Skeletal muscle satellite cell (primary cell): Measurements from ENCODE around the gene MOBP.

ENCODE experiments used
- H3K27me3 ChIP-seq: 2 replicates; pipeline ENCODE4 v1.7.0; 2013; ENCODE audit warnings: low read length; ENCODE audit not compliant: control insufficient read depth, insufficient read depth
- H3K36me3 ChIP-seq: 2 replicates; pipeline ENCODE4 v1.7.0; 2013; ENCODE audit warnings: mild to moderate bottlenecking, control low read depth, low read length; ENCODE audit not compliant: insufficient read depth
- H3K4me1 ChIP-seq: 2 replicates; pipeline ENCODE4 v1.7.0; 2013; ENCODE audit warnings: low read length; ENCODE audit not compliant: control insufficient read depth, insufficient read depth
- H3K4me2 ChIP-seq: 2 replicates; pipeline ENCODE4 v1.7.0; 2013; ENCODE audit warnings: mild to moderate bottlenecking, low read length
- H3K4me3 ChIP-seq: 2 replicates; pipeline ENCODE4 v1.7.0; 2013; ENCODE audit warnings: low read length
- H3K9ac ChIP-seq: 2 replicates; pipeline ENCODE4 v1.7.0; 2013; ENCODE audit warnings: mild to moderate bottlenecking, low read depth, low read length, moderate library complexity
- H3K9me3 ChIP-seq: replicated peaks from 2 replicates; pipeline ENCODE4 v1.7.0; 2013; ENCODE audit warnings: mild to moderate bottlenecking, control low read depth, low read length

Gene MOBP

DNA sequence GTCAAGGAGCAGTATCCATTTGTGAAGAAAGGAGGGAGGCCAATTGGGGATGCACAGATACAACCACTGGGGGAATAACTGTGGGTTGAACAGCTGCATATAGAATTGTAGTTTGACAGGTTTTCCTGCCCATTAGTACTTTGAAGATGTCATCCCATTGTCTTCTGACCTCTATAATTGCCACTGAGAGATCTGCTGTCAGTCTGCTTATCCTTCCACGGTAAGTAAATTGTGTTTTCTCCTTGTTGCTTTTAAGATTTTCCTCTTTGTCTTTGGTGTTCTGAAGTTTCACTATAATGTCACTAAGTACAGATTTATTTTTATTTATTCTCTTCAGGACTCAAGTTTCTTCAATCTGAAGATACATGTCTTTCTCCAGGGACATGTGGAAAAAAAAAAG lies 56.6 kb downstream of the MOBP start:
- no peak overlapping the region for H3K4me2 ChIP-seq
- peaks cover 2% of the 10 kb centered on the region for H3K27me3 ChIP-seq
- no peaks in the 10 kb centered on the region for H3K4me1 ChIP-seq
- H3K9ac ChIP-seq, result no peak overlapping the region
- no peaks in the 10 kb centered on the region for H3K9me3 ChIP-seq
- H3K4me3 ChIP-seq, result no peak overlapping the region
- H3K36me3 ChIP-seq, result no peaks in the 10 kb centered on the region

DNA sequence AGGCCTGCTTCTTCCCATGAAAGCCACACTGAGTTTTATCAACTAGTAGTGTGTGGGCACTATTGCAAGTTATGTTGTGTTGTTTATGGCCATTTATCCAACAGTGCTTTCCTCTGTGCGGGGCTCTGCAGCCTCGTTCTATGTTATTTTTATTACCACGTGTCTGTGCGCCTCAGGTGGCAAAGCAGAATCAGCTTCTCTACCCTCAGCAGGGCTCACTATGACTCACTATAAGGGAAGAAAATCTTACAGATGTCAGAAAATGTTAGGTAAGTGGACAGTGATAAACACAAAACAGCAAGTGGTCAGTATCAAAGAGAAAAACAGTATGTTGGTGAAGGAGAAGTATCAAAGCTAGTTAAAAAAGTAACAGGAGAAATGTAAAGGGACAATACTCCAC lies 61.4 kb downstream of the MOBP start:
- Histone ChIP-seq H3K36me3 (no peaks in the 10 kb centered on the region), H3K27me3 (no peaks in the 10 kb centered on the region), H3K9me3 (no peaks in the 10 kb centered on the region), H3K4me1 (peaks cover 6% of the 10 kb centered on the region), H3K9ac (no peak overlapping the region), H3K4me2 (no peak overlapping the region), H3K4me3 (no peak overlapping the region)

DNA sequence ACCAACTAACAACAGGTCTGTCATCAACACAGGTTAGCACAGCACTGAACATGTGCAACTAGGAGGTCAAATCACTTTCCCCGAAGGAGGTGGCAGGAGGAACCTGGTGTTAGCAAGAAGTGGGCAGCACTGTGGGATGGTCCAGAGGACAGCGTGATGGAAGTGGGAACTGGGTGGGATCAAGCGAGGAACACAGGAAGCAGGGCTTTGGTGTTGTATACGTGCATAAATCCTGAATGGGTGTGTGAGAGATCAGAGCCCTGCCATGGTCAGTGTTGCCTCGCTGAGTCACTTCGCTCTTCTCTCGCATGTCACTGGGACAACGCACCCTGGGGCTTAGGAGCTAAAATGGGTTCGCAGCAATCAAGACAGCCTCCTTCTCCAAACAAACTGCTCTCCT lies 62.1 kb downstream of the MOBP start:
- H3K4me3 ChIP-seq, result no peak overlapping the region
- no peaks in the 10 kb centered on the region for H3K36me3 ChIP-seq
- peaks cover 6% of the 10 kb centered on the region for H3K4me1 ChIP-seq
- H3K9me3 ChIP-seq, result no peaks in the 10 kb centered on the region
- H3K9ac ChIP-seq, result no peak overlapping the region
- no peak overlapping the region for H3K4me2 ChIP-seq
- H3K27me3 ChIP-seq, result no peaks in the 10 kb centered on the region

DNA sequence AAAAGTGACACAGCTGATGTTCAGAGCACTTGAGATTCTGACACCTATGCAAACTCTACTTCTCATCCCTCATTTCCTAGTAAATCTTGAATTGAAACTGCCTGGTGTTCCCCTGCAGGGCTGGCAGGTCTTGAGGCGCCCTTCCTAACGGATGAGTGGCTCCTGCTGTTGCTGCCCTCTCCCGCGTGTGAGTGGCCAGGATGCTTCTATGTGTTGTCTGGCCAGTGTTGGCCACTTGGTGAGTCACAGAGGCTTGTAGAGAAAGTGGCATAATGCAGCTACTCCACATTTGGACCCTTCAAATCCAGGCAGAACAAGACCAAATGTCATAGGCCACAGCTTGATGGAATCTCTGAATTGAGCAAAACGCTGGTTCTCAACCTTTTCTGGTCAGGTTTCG lies 63.6 kb downstream of the MOBP start:
- Histone ChIP-seq H3K4me1 (peaks cover 6% of the 10 kb centered on the region), H3K4me3 (no peak overlapping the region), H3K4me2 (no peak overlapping the region)

DNA sequence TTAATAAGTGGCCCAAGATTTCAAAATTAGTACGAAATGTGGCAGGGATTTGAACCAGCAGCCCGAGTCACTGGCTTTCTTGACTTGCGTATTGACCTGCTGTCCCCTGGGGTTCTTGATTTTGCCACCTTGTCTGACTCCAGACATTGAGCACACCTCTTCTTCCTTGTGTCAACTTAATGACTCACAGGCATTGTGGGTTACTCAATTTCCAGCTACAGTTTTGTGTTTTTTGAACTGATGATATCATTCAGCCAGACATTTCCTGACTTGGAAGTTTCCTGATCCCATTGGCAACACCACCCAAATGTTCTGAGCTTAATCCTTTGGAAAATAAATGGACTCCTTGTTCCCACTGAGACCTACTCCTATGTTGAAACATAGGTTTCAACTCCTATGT lies 64.2 kb downstream of the MOBP start:
- Histone ChIP-seq H3K36me3 (no peaks in the 10 kb centered on the region), H3K4me1 (peaks cover 6% of the 10 kb centered on the region), H3K9me3 (no peaks in the 10 kb centered on the region), H3K4me2 (no peak overlapping the region), H3K9ac (no peak overlapping the region), H3K27me3 (no peaks in the 10 kb centered on the region), H3K4me3 (no peak overlapping the region)

More for the DNA sequence above, 63.6 kb downstream of the MOBP start:
- Histone ChIP-seq H3K36me3 (no peaks in the 10 kb centered on the region), H3K9me3 (no peaks in the 10 kb centered on the region), H3K27me3 (no peaks in the 10 kb centered on the region), H3K9ac (no peak overlapping the region)

DNA sequence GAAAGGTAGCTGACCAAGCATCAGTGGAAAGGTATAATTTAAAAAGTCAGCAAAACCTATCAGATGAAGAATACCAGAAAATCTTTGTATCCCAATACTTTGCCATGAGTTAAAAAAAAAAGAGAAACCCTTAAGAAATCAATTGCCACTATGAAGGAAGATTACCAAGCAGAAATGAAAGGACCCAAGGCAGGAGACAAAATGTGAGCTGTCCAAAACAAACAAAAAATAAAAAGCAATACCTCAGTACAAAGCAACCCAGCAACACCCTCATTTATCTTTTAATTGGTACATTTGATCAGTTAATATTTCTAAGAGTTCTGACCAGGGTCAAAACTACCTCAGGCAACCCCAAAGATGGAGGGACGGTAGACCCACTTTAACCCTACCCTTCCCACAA lies 65.3 kb downstream of the MOBP start:
- H3K4me3 ChIP-seq, result no peak overlapping the region
- no peaks in the 10 kb centered on the region for H3K36me3 ChIP-seq
- H3K9me3 ChIP-seq, result no peaks in the 10 kb centered on the region
- no peak overlapping the region for H3K9ac ChIP-seq
- no peak overlapping the region for H3K4me2 ChIP-seq
- peaks cover 6% of the 10 kb centered on the region for H3K4me1 ChIP-seq
- H3K27me3 ChIP-seq, result no peaks in the 10 kb centered on the region

DNA sequence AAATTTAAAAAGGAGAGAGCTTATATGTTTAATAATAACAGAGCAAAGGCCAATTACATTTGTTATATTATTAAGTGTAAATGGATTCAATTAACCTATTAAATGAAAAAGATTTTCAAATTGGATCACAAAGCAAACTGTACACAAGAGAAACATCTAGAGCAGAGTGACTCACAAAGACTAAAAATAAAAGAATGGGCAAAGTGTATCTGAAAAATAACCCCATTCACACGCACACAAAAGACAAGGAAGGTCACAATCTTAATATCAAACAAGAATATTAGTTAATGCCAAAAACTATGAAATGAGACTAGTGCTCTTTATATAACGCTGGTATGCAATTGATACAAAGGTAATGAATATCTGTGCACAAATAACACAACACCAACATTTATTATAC lies 65.7 kb downstream of the MOBP start:
- no peaks in the 10 kb centered on the region for H3K9me3 ChIP-seq
- H3K27me3 ChIP-seq, result no peaks in the 10 kb centered on the region
- H3K36me3 ChIP-seq, result no peaks in the 10 kb centered on the region
- no peak overlapping the region for H3K4me2 ChIP-seq
- H3K9ac ChIP-seq, result no peak overlapping the region
- H3K4me3 ChIP-seq, result no peak overlapping the region
- peaks cover 6% of the 10 kb centered on the region for H3K4me1 ChIP-seq

DNA sequence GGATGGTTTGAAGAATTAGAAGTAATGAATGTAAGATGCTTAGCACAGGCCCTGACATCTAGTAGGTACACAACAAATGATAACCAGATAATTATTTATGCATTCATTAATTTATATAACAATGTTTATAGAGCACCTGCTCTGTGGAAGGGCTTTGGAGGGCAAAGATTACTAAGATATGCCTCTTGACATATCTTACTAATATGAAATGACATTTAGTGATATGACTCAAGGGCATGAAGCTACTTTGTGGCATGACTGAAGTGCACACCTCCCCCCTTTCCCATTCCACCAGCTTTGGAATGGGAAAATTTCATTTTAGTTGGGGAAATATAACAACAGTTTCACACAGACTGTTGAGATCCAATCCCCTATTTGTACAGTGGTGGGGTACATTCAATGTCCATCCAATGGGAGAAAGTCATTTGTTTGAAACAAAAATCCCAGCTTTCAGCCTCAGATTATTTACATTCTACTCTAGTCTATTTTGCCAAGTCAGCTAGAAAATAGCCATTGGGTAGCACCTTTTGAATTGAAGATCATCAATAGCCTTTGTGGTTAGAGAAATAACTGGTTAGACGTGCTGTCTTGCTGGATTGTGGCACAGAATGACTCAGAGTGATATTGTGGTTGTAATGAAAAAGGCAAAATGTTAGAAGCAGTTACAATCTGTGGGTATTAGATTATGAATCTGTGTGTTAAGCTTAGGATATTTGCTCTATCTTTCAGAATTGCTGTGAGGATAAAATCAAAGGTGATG lies 72.9 kb downstream of the MOBP start:
- peaks cover 5% of the 10 kb centered on the region for H3K27me3 ChIP-seq
- H3K9ac ChIP-seq, result no peak overlapping the region
- no peaks in the 10 kb centered on the region for H3K36me3 ChIP-seq

DNA sequence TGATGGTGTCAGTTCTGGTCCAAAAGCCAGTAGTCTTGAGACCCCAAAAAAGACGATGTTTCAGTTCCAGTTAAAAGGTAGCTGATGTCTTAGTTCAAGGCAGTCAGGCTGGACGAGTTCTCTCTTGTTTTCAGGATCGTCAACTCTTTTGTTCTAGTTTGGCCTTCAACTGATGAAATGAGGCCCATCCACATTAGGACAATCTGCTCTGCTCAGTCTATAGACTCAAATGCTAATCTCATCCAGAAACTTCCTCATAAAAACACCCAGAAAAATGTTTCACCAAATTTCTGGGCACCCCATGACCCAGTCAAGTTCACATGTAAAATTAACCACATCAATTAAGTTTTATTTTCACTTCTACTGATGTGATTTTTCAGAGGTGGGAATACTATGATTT lies 74.0 kb downstream of the MOBP start:
- peaks cover 5% of the 10 kb centered on the region for H3K27me3 ChIP-seq
- no peaks in the 10 kb centered on the region for H3K9me3 ChIP-seq
- H3K4me3 ChIP-seq, result no peak overlapping the region
- no peak overlapping the region for H3K4me2 ChIP-seq
- H3K36me3 ChIP-seq, result no peaks in the 10 kb centered on the region
- H3K4me1 ChIP-seq, result no peaks in the 10 kb centered on the region
- no peak overlapping the region for H3K9ac ChIP-seq

More for the DNA sequence above, 72.9 kb downstream of the MOBP start:
- Histone ChIP-seq H3K4me2 (no peak overlapping the region), H3K4me1 (no peaks in the 10 kb centered on the region), H3K9me3 (no peaks in the 10 kb centered on the region), H3K4me3 (no peak overlapping the region)

DNA sequence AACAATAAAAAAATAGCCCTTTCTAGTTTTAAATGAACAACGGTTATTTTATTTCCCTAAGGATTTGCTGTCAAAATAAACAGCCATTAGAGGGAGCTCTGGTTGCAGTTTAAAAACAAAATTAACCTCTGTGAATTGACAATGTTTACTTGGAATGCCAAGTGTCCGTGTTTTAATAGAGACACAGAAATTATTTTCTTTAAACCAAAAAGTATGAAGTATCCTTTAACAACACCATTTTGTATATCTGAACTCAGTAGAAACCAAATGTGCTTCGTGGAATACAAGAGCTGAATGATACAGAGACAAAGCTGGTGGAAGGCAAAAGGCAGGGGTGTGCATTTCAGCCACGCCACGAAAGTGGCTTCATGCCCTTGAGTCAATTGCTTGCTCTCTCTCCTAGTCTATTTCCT lies 74.4 kb downstream of the MOBP start:
- peak overlapping the region; percentile 56 for H3K4me3 ChIP-seq
- no peak overlapping the region for H3K9ac ChIP-seq
- H3K36me3 ChIP-seq, result no peaks in the 10 kb centered on the region
- peak overlapping the region; percentile 74 for H3K4me2 ChIP-seq
- H3K4me1 ChIP-seq, result no peaks in the 10 kb centered on the region
- peaks cover 5% of the 10 kb centered on the region for H3K27me3 ChIP-seq
- H3K9me3 ChIP-seq, result no peaks in the 10 kb centered on the region

DNA sequence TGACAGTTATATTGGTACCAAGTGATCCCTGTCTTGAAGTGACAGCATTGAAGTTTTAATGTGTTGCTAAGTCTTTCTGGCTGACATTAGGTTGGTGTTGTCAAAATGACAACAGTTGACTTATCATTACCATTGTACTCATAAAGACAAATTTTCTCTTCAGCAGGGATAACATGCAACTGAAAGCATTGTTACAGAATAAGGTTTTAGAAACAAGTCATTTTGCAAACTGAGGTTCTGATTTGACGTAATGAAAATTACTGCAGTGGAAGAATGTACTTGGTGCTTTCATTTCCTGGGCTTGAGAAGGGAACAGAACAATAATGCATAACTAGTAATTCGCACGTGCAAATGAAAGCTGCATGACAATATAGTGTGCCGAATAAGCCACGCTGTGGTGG lies 75.1 kb downstream of the MOBP start:
- H3K4me2 ChIP-seq, result no peak overlapping the region
- no peaks in the 10 kb centered on the region for H3K4me1 ChIP-seq
- H3K9me3 ChIP-seq, result no peaks in the 10 kb centered on the region
- peaks cover 5% of the 10 kb centered on the region for H3K27me3 ChIP-seq
- H3K4me3 ChIP-seq, result no peak overlapping the region
- H3K9ac ChIP-seq, result no peak overlapping the region
- H3K36me3 ChIP-seq, result no peaks in the 10 kb centered on the region

DNA sequence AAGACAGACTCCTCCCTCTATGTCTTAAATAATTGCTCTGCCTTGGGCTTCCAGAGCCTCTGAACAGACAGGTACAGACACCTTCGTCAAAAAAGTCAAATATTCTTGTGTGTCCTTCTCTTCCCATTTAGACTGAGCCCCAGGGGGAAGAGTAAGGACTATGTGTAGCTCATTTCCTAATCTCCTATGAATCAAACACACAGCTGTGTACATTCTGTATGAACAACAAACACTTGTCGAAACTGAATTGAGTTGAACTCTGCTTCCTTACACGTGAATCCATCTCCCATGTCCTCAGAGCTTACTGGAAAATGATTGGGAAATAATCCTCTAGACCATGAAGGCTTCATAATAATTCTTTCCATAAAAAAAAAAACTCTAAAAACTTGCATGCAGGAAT lies 80.8 kb downstream of the MOBP start:
- H3K9me3 ChIP-seq, result no peaks in the 10 kb centered on the region
- H3K4me2 ChIP-seq, result no peak overlapping the region
- H3K27me3 ChIP-seq, result peaks cover 8% of the 10 kb centered on the region
- H3K4me3 ChIP-seq, result no peak overlapping the region
- no peak overlapping the region for H3K9ac ChIP-seq
- no peaks in the 10 kb centered on the region for H3K36me3 ChIP-seq
- no peaks in the 10 kb centered on the region for H3K4me1 ChIP-seq
